ENCODE data around the gene LGALS7. TPM values are rescaled to one million over a fixed set of nuclear protein-coding genes. Genes with fewer than 3 reads are reported as not detected.
"Not testable (repeated sequence)": the region's sequence is repeated elsewhere in the genome, so short reads cannot be mapped to it uniquely, and the experiment has no call there.

The LGALS7 gene
- total RNA-seq, 1 donor, result not detected

- not testable (repeated sequence) for H3K27me3 ChIP-seq (ENCODE audit: insufficient read depth, low read length); H4K20me1 ChIP-seq (ENCODE audit: insufficient read depth, low read length); H3K4me1 ChIP-seq (ENCODE audit: insufficient read depth, low read length); H3K4me2 ChIP-seq (ENCODE audit: insufficient read depth, low read length); DNase-seq (ENCODE audit: insufficient read length, low spot score, missing footprints); H3K79me2 ChIP-seq (ENCODE audit: insufficient read depth, low read length); H3K36me3 ChIP-seq (ENCODE audit: insufficient read depth, low read length); H3K27ac ChIP-seq (ENCODE audit: low read depth, low read length); H3K9me3 ChIP-seq (ENCODE audit: low read depth, low read length)
- Histone ChIP-seq H2AFZ (ENCODE audit: low read length) (peak overlapping the region; percentile 65), H3K4me3 (ENCODE audit: insufficient read depth, low read length) (peak overlapping the region; percentile 47)
Measured at GRCh38 chr19:38790507-38791403, 17.4 kb upstream of the LGALS7 start.

- TF ChIP-seq CTCF (IDR thresholded peaks at IDR 0.05; ENCODE audit: extremely low read depth, low read depth, low read length), result no peak
- Histone ChIP-seq H3K4me1 (ENCODE audit: insufficient read depth, low read length) (no peaks in the 10 kb centered on the region), H3K9me3 (ENCODE audit: low read depth, low read length) (no peaks in the 10 kb centered on the region), H2AFZ (ENCODE audit: low read length) (no peak within 1 kb of the TSS), H3K27me3 (ENCODE audit: insufficient read depth, low read length) (no peaks in the 10 kb centered on the region), H3K4me3 (ENCODE audit: insufficient read depth, low read length) (no peak within 1 kb of the TSS), H3K79me2 (ENCODE audit: insufficient read depth, low read length) (no peaks in the 10 kb centered on the region), H3K4me2 (ENCODE audit: insufficient read depth, low read length) (no peak within 1 kb of the TSS), H3K27ac (ENCODE audit: low read depth, low read length) (no peak within 1 kb of the TSS), H3K36me3 (ENCODE audit: insufficient read depth, low read length) (no peaks in the 10 kb centered on the region), H4K20me1 (ENCODE audit: insufficient read depth, low read length) (no peaks in the 10 kb centered on the region)
- DNase-seq (ENCODE audit: insufficient read length, low spot score, missing footprints), result peak; percentile 56
Measured at GRCh38 chr19:38788478-38789243, 15.3 kb upstream of the LGALS7 start, which contains the start of gene LGALS7B. LGALS7B (plus strand) TSS chr19:38789200; CDS start chr19:38789227, 27 bp downstream.

GRCh38 chr19:38786572-38787265 is 13.4 kb upstream of the LGALS7 start:
- no peaks in the 10 kb centered on the region for H3K9me3 ChIP-seq (ENCODE audit: low read depth, low read length)
- no peaks in the 10 kb centered on the region for H3K79me2 ChIP-seq (ENCODE audit: insufficient read depth, low read length)
- no peak overlapping the region for H2AFZ ChIP-seq (ENCODE audit: low read length)
- H3K4me3 ChIP-seq (ENCODE audit: insufficient read depth, low read length), result no peak overlapping the region
- no peak overlapping the region for H3K4me2 ChIP-seq (ENCODE audit: insufficient read depth, low read length)
- H4K20me1 ChIP-seq (ENCODE audit: insufficient read depth, low read length), result no peaks in the 10 kb centered on the region
- peak; percentile 45 for DNase-seq (ENCODE audit: insufficient read length, low spot score, missing footprints)
- H3K36me3 ChIP-seq (ENCODE audit: insufficient read depth, low read length), result no peaks in the 10 kb centered on the region
- H3K27ac ChIP-seq (ENCODE audit: low read depth, low read length), result no peak overlapping the region
- H3K4me1 ChIP-seq (ENCODE audit: insufficient read depth, low read length), result no peaks in the 10 kb centered on the region
- H3K27me3 ChIP-seq (ENCODE audit: insufficient read depth, low read length), result no peaks in the 10 kb centered on the region
- no peak for TF ChIP-seq CTCF (IDR thresholded peaks at IDR 0.05; ENCODE audit: extremely low read depth, low read depth, low read length)

GRCh38 chr19:38786061-38786460 is 12.7 kb upstream of the LGALS7 start:
- H2AFZ ChIP-seq (ENCODE audit: low read length); H3K27ac ChIP-seq (ENCODE audit: low read depth, low read length); H3K4me3 ChIP-seq (ENCODE audit: insufficient read depth, low read length); H3K36me3 ChIP-seq (ENCODE audit: insufficient read depth, low read length); DNase-seq (ENCODE audit: insufficient read length, low spot score, missing footprints); H3K79me2 ChIP-seq (ENCODE audit: insufficient read depth, low read length); H3K4me1 ChIP-seq (ENCODE audit: insufficient read depth, low read length); H3K4me2 ChIP-seq (ENCODE audit: insufficient read depth, low read length); H3K9me3 ChIP-seq (ENCODE audit: low read depth, low read length); H4K20me1 ChIP-seq (ENCODE audit: insufficient read depth, low read length); H3K27me3 ChIP-seq (ENCODE audit: insufficient read depth, low read length): not testable (repeated sequence)
